ENCODE results near the gene KIF1C.

- TF ChIP-seq CTCF (IDR thresholded peaks at IDR 0.05) (no peak), POLR2A (IDR thresholded peaks at IDR 0.05) (no peak), POLR2AphosphoS5 (IDR thresholded peaks at IDR 0.05; ENCODE audit: insufficient read depth in 1 of 2, low read depth in 1 of 2) (no peak)
These were observed 25.0 kb upstream of the KIF1C start for GRCh38 chr17:4972752-4973151.
